ENCODE results near the gene DERL3. TPM values are rescaled to one million over a fixed set of nuclear protein-coding genes. Genes with fewer than 3 reads are reported as not detected.
A peak's percentile ranks its signal among the peaks of the same experiment; 100 is the strongest.

Gene DERL3
- total RNA-seq, 4 donors from 2014 or later: 1.9 to 20.0 (median 3.1) TPM

GRCh38 chr22:23812378-23812777 is 26.4 kb downstream of the DERL3 start:
- in situ Hi-C loops (cut with MboI; ENCODE audit: low pct_ligation_motif_present in 1 of 4, low pct_unique_long_range_greater_than_20kb in 1 of 4, low sequenced_read_pairs in 3 of 4) (no loop called here), intact Hi-C loops (cut with DNase I; ENCODE audit: low total_unique reads) (no loop called here)
- TF ChIP-seq POLR2A (IDR thresholded peaks at IDR 0.05) (no peak), POLR2AphosphoS5 (IDR thresholded peaks at IDR 0.05) (no peak), CTCF (IDR thresholded peaks at IDR 0.05) (no peak), EP300 (IDR thresholded peaks at IDR 0.05; ENCODE audit: low read depth) (no peak)
- H3K9me3 ChIP-seq: no peaks in the 10 kb centered on the region
- no peak overlapping the region for H3K27ac ChIP-seq
- WGBS, 2 donors (ENCODE audit: low coverage in 1 of 2): 98 to 100% methylated on average over 3 to 4 of the region's 4 CpGs
- no peak for DNase-seq
- no peaks in the 10 kb centered on the region for H3K4me1 ChIP-seq
- no peaks in the 10 kb centered on the region for H3K27me3 ChIP-seq
- peaks cover 0 to 24% (median 7%) of the 10 kb centered on the region in 4 donors for H3K36me3 ChIP-seq
- no peak overlapping the region for H3K4me3 ChIP-seq

- H3K27ac ChIP-seq: no peak overlapping the region
- intact Hi-C loops (cut with DNase I; ENCODE audit: low total_unique reads): no loop called here
- no peaks in the 10 kb centered on the region for H3K4me1 ChIP-seq
- H3K27me3 ChIP-seq: no peaks in the 10 kb centered on the region
- H3K4me3 ChIP-seq: no peak overlapping the region
- no peaks in the 10 kb centered on the region for H3K9me3 ChIP-seq
- DNase-seq: no peak
- TF ChIP-seq POLR2A (IDR thresholded peaks at IDR 0.05) (no peak), EP300 (IDR thresholded peaks at IDR 0.05; ENCODE audit: low read depth) (no peak), CTCF (IDR thresholded peaks at IDR 0.05) (no peak), POLR2AphosphoS5 (IDR thresholded peaks at IDR 0.05) (no peak)
- in situ Hi-C loops (cut with MboI; ENCODE audit: low pct_ligation_motif_present in 1 of 4, low pct_unique_long_range_greater_than_20kb in 1 of 4, low sequenced_read_pairs in 3 of 4): no loop called here
- WGBS, 2 donors (ENCODE audit: low coverage in 1 of 2): 89 to 100% methylated on average over 1 of the region's 1 CpG
- H3K36me3 ChIP-seq: peaks cover 0 to 56% (median 13%) of the 10 kb centered on the region in 4 donors
Measured at GRCh38 chr22:23806837-23807236, 32.0 kb downstream of the DERL3 start.

- WGBS, 2 donors (ENCODE audit: low coverage in 1 of 2): 77% methylated on average over 12 of the region's 12 CpGs; no CpG with 5 or more reads in 1 of the 2 donors
- DNase-seq: no peak
- no peak for TF ChIP-seq POLR2AphosphoS5 (IDR thresholded peaks at IDR 0.05)
- Histone ChIP-seq H3K9me3 (no peaks in the 10 kb centered on the region), H3K4me3 (no peak overlapping the region), H3K36me3 (peaks cover 0 to 59% (median 22%) of the 10 kb centered on the region in 4 donors), H3K27ac (peak overlapping the region in 1 of 4 donors; percentile 34), H3K4me1 (no peaks in the 10 kb centered on the region), H3K27me3 (no peaks in the 10 kb centered on the region)
- intact Hi-C loops (cut with DNase I; ENCODE audit: low total_unique reads): no loop called here
- in situ Hi-C loops (cut with MboI; ENCODE audit: low pct_ligation_motif_present in 1 of 4, low pct_unique_long_range_greater_than_20kb in 1 of 4, low sequenced_read_pairs in 3 of 4): no loop called here
Measured at GRCh38 chr22:23804781-23805291, 34.0 kb downstream of the DERL3 start.

DNA sequence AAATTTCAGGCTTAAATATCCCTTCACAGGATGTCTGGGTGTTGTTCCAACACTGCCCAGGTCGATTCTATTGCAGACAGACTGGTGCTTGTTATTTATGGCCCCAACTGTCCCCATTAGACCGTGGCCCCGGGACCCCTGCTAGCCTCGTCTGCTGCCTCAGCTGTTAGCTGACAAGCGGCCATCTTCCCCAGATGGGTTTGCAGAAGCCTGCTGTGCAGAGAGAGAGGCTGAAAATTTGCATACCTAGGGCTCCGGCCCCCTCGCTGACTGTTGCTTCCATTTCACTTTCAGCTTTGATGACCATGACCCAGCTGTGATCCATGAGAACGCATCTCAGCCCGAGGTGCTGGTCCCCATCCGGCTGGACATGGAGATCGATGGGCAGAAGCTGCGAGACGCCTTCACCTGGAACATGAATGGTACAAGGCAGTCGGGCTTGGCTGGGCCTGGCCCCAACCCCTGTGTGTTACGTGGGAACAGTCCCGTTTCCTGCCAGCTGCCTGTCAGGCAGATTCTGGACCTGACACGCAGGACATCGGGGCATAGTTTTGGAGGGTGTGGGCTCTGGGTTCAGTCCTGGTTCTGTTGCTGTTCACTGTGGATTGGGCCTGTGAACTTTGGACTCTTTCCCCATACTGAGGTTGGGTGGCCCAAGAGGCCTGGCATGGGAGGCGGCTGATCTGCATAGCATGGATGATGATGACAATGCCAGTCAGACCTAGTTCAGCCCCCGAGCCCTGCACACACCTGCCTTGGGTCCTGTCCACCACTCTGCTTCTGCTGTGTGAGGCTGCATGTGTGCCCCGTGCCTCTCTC is 35.6 kb downstream of the DERL3 start:
- WGBS, 2 donors (ENCODE audit: low coverage in 1 of 2): 90% methylated on average over 21 of the region's 21 CpGs; no CpG with 5 or more reads in 1 of the 2 donors
- intact Hi-C loops (cut with DNase I; ENCODE audit: low total_unique reads) (no loop called here), in situ Hi-C loops (cut with MboI; ENCODE audit: low pct_ligation_motif_present in 1 of 4, low pct_unique_long_range_greater_than_20kb in 1 of 4, low sequenced_read_pairs in 3 of 4) (no loop called here)
- Histone ChIP-seq H3K27ac (peak overlapping the region in 1 of 4 donors; percentile 26), H3K9me3 (no peaks in the 10 kb centered on the region), H3K4me3 (no peak overlapping the region), H3K27me3 (no peaks in the 10 kb centered on the region), H3K36me3 (peaks cover 0 to 59% (median 23%) of the 10 kb centered on the region in 4 donors), H3K4me1 (no peaks in the 10 kb centered on the region)
- DNase-seq: peak; percentile 45
- no peak for TF ChIP-seq EP300 (IDR thresholded peaks at IDR 0.05; ENCODE audit: low read depth)
- TF ChIP-seq POLR2AphosphoS5 (IDR thresholded peaks at IDR 0.05): peak in 1 of 3 donors; percentile 30
- no peak for TF ChIP-seq POLR2A (IDR thresholded peaks at IDR 0.05)

DNA sequence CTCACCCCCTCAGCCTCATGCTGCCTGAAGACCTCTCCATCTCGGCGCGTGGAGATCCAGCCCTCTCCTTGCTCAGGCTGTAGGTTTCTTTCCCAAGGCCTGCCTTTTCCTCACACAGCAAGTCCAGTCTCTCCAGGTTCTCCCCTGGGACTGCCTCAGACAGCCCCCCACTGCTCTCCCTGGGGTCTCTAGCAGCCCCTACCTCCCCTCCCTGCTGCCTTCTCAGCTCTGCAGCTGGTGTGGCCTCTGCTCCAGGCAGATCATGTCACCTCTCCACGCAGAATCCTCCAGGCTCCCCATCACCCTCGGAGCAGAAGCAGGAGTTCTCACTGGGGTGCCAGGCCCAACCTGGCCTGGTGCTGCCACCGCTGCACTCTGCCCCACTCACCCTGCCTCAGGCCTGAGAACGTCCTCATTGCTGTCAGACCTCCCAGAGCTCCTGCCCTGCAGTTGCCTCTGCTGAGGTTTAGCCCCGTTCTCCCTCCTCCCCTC is 36.9 kb downstream of the DERL3 start:
- H3K27ac ChIP-seq: no peak overlapping the region
- no peaks in the 10 kb centered on the region for H3K4me1 ChIP-seq
- 96% methylated on average over 8 of the region's 8 CpGs; no CpG with 5 or more reads in 1 of the 2 donors for WGBS, 2 donors (ENCODE audit: low coverage in 1 of 2)
- DNase-seq: no peak
- TF ChIP-seq EP300 (IDR thresholded peaks at IDR 0.05; ENCODE audit: low read depth): no peak
- TF ChIP-seq POLR2AphosphoS5 (IDR thresholded peaks at IDR 0.05): no peak
- TF ChIP-seq CTCF (IDR thresholded peaks at IDR 0.05): no peak
- no peak for TF ChIP-seq POLR2A (IDR thresholded peaks at IDR 0.05)
- H3K36me3 ChIP-seq: peaks cover 0 to 59% (median 26%) of the 10 kb centered on the region in 4 donors
- in situ Hi-C loops (cut with MboI; ENCODE audit: low pct_ligation_motif_present in 1 of 4, low pct_unique_long_range_greater_than_20kb in 1 of 4, low sequenced_read_pairs in 3 of 4) (no loop called here), intact Hi-C loops (cut with DNase I; ENCODE audit: low total_unique reads) (no loop called here)
- no peaks in the 10 kb centered on the region for H3K9me3 ChIP-seq
- no peak overlapping the region for H3K4me3 ChIP-seq
- no peaks in the 10 kb centered on the region for H3K27me3 ChIP-seq

Data from transverse colon (tissue), 4 donors.